Kidney epithelial cell (primary cell): ENCODE results near the gene ZNF132. TPM values are rescaled to one million over a fixed set of nuclear protein-coding genes. Genes with fewer than 3 reads are reported as not detected.

Experiments used
- DNase-seq: peaks from one replicate; pipeline ENCODE4 v3.0.0-alpha.2; 2010; ENCODE audit warnings: low read depth
- H3K27me3 ChIP-seq: 2 replicates; pipeline ENCODE4 v1.6.0; 2011; ENCODE audit warnings: low read length; ENCODE audit not compliant: control insufficient read depth, insufficient read depth
- H3K36me3 ChIP-seq: 2 replicates; pipeline ENCODE4 v1.5.1; 2011; ENCODE audit warnings: low read length; ENCODE audit not compliant: control insufficient read depth, insufficient read depth
- H3K4me3 ChIP-seq: 2 replicates; pipeline ENCODE4 v1.5.1; 2011; ENCODE audit warnings: low read depth, mild to moderate bottlenecking, control low read depth, low read length
- total RNA-seq: library from RNA; depleted of rRNA; stranded (reverse); fragments of >200 nt; gene quantifications from 2 replicates; pipeline ENCODE4 v1.2.3, GENCODE V29; 2015
- TF ChIP-seq, protein P1 (sequence below): IDR thresholded peaks from 2 replicates; pipeline ENCODE4 v1.5.1; 2011; ENCODE audit warnings: mild to moderate bottlenecking, moderate library complexity, low read length, control low read depth, inconsistent platforms; ENCODE audit not compliant: insufficient read depth, poor library complexity, severe bottlenecking

Gene ZNF132
- total RNA-seq, 1 donor from 2014 or later = 4.8 TPM

- Histone ChIP-seq H3K27me3 (peaks cover 22% of the 10 kb centered on the region), H3K36me3 (peaks cover 6% of the 10 kb centered on the region), H3K4me3 (no peak overlapping the region)
- TF ChIP-seq, protein P1, sequence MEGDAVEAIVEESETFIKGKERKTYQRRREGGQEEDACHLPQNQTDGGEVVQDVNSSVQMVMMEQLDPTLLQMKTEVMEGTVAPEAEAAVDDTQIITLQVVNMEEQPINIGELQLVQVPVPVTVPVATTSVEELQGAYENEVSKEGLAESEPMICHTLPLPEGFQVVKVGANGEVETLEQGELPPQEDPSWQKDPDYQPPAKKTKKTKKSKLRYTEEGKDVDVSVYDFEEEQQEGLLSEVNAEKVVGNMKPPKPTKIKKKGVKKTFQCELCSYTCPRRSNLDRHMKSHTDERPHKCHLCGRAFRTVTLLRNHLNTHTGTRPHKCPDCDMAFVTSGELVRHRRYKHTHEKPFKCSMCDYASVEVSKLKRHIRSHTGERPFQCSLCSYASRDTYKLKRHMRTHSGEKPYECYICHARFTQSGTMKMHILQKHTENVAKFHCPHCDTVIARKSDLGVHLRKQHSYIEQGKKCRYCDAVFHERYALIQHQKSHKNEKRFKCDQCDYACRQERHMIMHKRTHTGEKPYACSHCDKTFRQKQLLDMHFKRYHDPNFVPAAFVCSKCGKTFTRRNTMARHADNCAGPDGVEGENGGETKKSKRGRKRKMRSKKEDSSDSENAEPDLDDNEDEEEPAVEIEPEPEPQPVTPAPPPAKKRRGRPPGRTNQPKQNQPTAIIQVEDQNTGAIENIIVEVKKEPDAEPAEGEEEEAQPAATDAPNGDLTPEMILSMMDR = no peak
- DNase-seq = no peak
These were observed 41.9 kb downstream of the ZNF132 start for GRCh38 chr19:58398087-58398486.

GRCh38 chr19:58397533-58398037 lies 42.4 kb downstream of the ZNF132 start:
- TF ChIP-seq, protein P1 = no peak
- Histone ChIP-seq H3K27me3 (peaks cover 22% of the 10 kb centered on the region), H3K36me3 (peaks cover 10% of the 10 kb centered on the region), H3K4me3 (no peak overlapping the region)
- DNase-seq = no peak

GRCh38 chr19:58396691-58397532 lies 43.0 kb downstream of the ZNF132 start:
- TF ChIP-seq, protein P1 = no peak
- no peak overlapping the region for H3K4me3 ChIP-seq
- peaks cover 10% of the 10 kb centered on the region for H3K36me3 ChIP-seq
- DNase-seq = no peak
- peaks cover 22% of the 10 kb centered on the region for H3K27me3 ChIP-seq

- H3K4me3 ChIP-seq = peak overlapping the region; percentile 2
These were observed 43.9 kb downstream of the ZNF132 start for GRCh38 chr19:58395979-58396627.

DNA sequence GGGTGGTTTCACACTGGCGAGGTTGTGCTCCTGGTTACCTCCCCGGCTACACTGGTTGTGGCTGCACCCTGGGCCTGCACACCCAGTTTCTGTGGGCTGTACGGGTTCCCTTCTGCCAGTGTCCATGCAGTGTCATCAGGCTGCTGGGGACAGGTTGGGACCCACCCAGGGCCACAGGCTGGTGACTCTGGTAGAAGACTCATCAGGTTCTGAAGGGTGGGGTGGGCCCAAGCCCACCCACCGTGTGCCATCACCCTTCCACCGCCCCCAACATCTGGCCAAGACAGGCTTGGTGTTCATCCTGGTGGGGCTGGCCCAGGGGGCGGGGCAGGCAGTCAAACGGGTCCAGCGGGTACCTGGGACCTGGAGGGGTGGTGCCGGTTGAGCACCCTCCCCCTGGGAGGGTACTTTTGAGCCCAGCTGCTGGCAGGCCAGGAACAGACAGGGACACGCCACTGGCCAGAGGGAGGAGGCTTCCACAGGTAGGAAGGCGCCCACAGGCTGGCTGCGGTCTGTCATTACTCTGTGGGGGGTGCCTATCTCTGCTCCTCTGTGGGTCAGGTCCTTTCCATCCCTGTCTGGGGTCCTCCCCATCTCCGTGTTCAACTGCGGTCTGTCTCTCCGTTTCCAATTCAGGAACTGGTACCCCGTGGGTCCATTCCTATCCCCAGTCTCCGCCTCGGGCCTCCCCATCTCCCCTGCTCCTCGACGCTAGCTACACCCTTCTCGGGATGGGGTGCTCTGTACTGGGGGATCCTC lies 44.6 kb downstream of the ZNF132 start, which contains the start of gene RNF225:
Gene RNF225, plus strand, starts transcription at position 437 of the 759 bp plus-strand sequence. CDS start 434 bp downstream, outside the sequence.
- peak within 1 kb of the TSS; percentile 2 for H3K4me3 ChIP-seq
- no peak for DNase-seq
- H3K36me3 ChIP-seq = peaks cover 10% of the 10 kb centered on the region
- H3K27me3 ChIP-seq = peaks cover 22% of the 10 kb centered on the region
- TF ChIP-seq, protein P1 = no peak

More at GRCh38 chr19:58395979-58396627, 43.9 kb downstream of the ZNF132 start:
- Histone ChIP-seq H3K27me3 (peaks cover 22% of the 10 kb centered on the region), H3K36me3 (peaks cover 10% of the 10 kb centered on the region)
- no peak for DNase-seq
- TF ChIP-seq, protein P1 = no peak
